HG03575 (cell line): ENCODE results near the gene INPP5A.

ENCODE experiments used
- ATAC-seq: cut with Tn5 transposase; IDR thresholded peaks from one replicate; pipeline ENCODE4 v1.9.1; 2021; ENCODE audit not compliant: unreplicated experiment, insufficient number of reproducible peaks, low FRiP score; ENCODE audit errors: extremely low read depth

Gene INPP5A

GRCh38 chr10:132584081-132584480, 46.5 kb downstream of the INPP5A start:
- no peak for ATAC-seq

GRCh38 chr10:132585732-132586722, 48.4 kb downstream of the INPP5A start:
- no peak for ATAC-seq

DNA sequence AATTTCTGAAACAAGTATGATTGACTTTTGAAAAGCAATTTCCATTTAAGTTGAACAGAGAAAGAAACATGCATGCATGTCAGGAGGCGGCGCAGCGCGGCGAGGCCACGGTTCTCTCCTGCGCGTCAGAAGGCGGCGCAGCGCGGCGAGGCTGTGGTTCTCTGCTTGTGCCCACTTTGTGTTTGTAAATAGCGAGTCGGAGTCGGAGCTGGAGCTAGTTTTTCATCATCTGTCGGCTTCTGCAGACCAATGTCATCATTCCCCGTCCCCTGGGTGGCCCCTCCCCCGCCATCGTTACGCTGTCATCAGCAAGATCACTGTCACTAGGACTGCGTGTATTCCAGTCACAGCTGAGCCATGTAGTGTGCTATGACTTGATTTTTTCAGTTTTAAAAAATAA, 49.2 kb downstream of the INPP5A start:
- ATAC-seq, result no peak

- ATAC-seq, result no peak
These were observed 49.6 kb downstream of the INPP5A start for GRCh38 chr10:132587175-132587574.

- ATAC-seq, result no peak
These were observed 50.9 kb downstream of the INPP5A start for GRCh38 chr10:132588301-132589013.

DNA sequence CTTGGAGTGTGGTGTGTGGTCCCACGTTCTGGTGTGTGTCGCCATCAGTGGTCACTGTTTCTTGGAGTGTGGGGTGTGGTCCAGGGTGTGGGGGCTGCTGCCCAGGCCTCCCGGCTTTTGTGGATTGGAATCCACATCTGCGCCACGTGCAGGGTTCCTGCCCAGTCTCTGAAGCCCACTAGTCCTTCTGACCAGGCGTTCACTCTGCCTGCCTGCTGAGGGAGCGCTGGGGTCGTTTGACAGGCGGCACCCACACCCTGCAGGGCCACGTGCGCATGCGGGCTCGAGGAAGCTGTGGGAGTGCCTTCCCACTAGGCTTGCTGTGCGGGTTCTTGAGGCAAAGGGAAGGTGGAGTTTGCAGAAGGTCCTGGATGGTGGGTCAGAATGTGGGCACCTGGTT, 51.4 kb downstream of the INPP5A start:
- ATAC-seq, result no peak

GRCh38 chr10:132589681-132590080, 52.1 kb downstream of the INPP5A start:
- no peak for ATAC-seq

DNA sequence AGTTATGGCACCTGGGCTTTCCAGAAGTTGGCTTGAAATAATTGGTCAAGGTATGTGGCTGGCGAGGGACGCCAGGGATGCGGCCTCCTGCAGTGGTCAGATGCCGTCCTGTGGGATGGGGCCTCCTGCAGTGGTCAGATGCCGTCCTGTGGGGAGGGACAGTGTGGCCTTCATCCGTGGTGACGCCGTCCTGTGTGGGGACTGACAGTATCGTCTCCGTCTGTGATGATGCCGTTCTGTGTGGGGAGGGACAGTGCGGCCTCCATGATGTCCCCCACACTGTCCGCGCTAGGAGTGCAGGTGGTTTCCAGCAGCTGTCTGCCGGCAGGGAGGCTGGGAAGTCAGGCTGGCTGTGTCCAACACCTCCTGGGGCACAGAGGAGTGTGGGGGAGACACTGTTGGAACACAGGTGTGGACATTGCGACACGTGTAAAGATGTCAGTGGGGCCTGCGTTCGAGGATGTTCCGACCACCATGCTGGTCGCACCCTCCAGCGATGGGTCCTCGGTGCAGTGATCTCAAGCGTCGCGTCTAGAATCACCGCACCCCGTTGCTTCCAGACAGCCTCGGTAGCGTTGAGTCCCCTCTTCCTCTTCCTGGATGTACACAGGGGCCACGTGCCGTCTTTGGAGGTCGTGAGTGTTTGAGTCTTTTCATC, 52.6 kb downstream of the INPP5A start:
- no peak for ATAC-seq

- ATAC-seq, result no peak
These were observed 53.1 kb downstream of the INPP5A start for GRCh38 chr10:132590752-132591121.

DNA sequence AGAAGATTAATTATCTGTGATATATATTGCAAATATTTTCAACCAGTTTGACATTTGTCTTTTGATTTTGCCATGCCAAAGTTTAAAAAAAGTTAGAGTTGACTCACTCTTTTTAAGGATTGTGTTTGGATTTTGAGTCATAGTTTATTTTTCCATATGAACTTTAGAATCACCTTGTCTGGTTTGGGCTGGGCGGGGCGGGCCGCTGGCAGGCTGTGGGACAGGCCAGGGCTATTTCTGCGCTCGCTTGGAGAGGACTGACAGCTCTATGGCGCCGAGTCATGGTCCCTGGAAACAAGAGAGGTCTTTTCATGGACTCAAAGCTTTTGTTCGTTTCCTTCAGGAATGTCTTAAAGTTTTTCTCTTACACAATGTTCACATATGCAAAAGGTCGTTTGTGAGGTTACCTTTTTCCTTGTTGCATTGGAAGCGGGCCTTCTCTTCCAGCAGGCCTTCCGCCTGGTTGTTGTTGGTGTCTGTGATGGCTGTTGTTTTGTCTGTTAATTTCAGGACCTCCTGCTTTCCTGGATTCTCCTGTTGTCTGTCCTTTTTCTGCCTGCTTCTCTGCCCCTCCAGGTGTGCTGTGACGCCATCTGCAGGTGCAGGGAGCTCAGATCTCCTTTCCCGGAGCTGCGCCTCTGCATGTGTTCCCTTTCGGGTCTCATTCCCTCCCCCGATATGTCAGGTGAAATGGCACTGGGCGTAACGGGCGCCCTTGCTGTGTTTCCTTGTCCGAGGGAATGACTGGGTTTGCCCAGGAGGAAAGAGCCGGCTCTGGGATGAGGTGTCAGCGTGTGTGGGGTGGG, 53.8 kb downstream of the INPP5A start:
- no peak for ATAC-seq

GRCh38 chr10:132592790-132593383, 55.3 kb downstream of the INPP5A start:
- no peak for ATAC-seq

- ATAC-seq, result peak; percentile 31
These were observed 55.8 kb downstream of the INPP5A start for GRCh38 chr10:132593389-132593788.

DNA sequence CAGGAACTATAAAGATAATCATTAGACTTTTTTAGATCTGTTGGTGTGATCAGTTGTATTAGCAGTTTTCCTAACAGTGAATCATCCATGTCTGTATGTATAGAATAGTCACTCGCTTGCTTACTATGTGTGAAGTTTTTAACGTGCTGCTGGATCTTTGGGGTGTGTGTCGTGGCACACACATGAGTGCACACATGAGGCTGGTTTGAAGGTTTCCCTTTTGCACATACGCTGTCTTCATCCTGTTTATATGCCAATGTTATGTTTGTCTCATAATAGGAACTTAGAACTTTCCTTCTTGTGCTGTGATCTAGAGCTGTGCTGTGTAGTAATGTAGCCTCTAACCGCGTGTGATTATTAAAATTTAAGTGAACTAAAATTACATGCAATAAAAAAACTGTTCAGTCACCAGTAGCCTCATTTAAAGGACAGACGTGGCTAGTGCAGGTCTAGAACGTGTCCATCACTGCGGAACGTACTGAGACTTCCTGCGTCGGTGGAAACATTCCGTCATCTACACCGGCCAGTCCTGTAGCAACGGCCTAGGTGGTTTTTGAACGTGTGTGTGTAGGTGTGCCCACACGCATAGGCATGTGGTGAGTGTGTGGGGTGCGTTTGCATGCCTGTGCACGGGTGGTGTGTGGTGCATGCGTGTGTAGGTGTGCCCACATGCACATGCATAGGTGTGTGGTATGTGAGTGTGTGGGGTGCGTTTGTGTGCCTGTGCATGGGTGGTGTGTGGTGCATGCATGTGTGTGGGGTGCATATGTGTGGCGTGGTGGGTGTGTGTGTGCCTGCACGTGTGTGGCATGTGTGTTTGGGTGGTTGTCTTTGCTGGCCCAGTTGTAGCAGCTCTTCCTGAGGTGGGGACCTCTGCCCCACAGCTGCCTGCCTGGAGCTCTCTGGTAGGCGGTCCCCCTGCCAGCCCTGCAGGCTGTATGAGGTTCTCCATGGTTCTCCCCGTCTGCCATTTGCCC, 56.6 kb downstream of the INPP5A start:
- ATAC-seq, result peak; percentile 24

DNA sequence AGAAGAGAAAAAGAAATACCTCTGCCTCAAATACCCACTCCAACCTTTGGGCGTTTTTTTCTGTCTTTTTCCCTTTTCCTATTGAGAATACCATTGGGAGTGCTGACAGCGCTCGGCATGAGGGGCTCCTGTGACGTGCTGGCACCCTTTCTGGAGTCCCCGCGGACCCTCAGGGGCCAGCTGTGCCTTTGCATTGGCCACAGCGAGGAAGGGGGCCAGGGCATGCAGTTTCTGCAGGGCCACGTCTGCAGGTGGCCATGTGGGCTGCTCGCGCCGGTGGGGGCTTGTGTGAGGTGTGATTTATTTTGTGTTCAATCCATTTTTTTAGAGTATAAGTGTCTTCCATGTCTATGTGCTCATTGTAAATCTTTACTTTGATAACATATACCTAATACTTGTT, 57.4 kb downstream of the INPP5A start:
- ATAC-seq, result no peak

GRCh38 chr10:132595854-132596253, 58.3 kb downstream of the INPP5A start:
- ATAC-seq, result no peak

- ATAC-seq, result no peak
These were observed 59.2 kb downstream of the INPP5A start for GRCh38 chr10:132596742-132597279.

DNA sequence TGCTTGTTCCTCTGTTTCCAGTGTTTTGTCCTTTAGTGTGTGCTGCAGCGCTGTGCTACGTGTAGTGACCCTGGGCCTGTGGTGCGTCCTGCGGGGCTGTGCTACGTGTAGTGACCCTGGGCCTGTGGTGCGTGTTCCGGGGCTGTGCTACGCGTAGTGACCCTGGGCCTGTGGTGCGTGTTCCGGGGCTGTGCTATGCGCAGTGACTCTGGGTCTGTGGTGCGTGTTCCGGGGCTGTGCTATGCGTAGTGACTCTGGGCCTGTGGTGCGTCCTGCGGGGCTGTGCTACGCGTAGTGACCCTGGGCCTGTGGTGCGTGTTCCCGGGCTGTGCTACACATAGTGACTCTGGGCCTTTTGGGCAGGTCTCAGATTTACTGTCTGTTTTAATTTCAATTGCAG, 60.1 kb downstream of the INPP5A start:
- ATAC-seq, result no peak
